HG03460 (cell line): ENCODE data around the gene GNPAT.

Source experiments
- ATAC-seq: cut with Tn5 transposase; IDR thresholded peaks from one replicate; pipeline ENCODE4 v1.9.1; 2021; ENCODE audit not compliant: unreplicated experiment

Gene GNPAT

GRCh38 chr1:231242516-231243198 is 1.6 kb downstream of the GNPAT start:
- no peak for ATAC-seq

GRCh38 chr1:231248778-231249177 is 7.8 kb downstream of the GNPAT start:
- ATAC-seq: no peak

- no peak for ATAC-seq
Observed at GRCh38 chr1:231252336-231252735, 11.3 kb downstream of the GNPAT start.

- no peak for ATAC-seq
Observed at GRCh38 chr1:231260351-231260750, 19.3 kb downstream of the GNPAT start.

GRCh38 chr1:231264642-231265041 is 23.6 kb downstream of the GNPAT start:
- no peak for ATAC-seq

GRCh38 chr1:231265379-231265778 is 24.4 kb downstream of the GNPAT start:
- ATAC-seq: no peak

- no peak for ATAC-seq
Observed at GRCh38 chr1:231266811-231267322, 25.9 kb downstream of the GNPAT start.

- ATAC-seq: no peak
Observed at GRCh38 chr1:231272173-231272572, 31.2 kb downstream of the GNPAT start.

- ATAC-seq: no peak
Observed at GRCh38 chr1:231272880-231273279, 31.9 kb downstream of the GNPAT start.

GRCh38 chr1:231274119-231274825 is 33.3 kb downstream of the GNPAT start:
- no peak for ATAC-seq

GRCh38 chr1:231278100-231278790 is 37.2 kb downstream of the GNPAT start:
- ATAC-seq: no peak

GRCh38 chr1:231279081-231279480 is 38.1 kb downstream of the GNPAT start:
- no peak for ATAC-seq

- ATAC-seq: no peak
Observed at GRCh38 chr1:231279683-231280082, 38.7 kb downstream of the GNPAT start.

- no peak for ATAC-seq
Observed at GRCh38 chr1:231284441-231284840, 43.4 kb downstream of the GNPAT start.

- ATAC-seq: no peak
Observed at GRCh38 chr1:231286603-231287002, 45.6 kb downstream of the GNPAT start.

- ATAC-seq: no peak
Observed at GRCh38 chr1:231295938-231296337, 54.9 kb downstream of the GNPAT start.

- ATAC-seq: no peak
Observed at GRCh38 chr1:231301990-231302389, 61.0 kb downstream of the GNPAT start.

GRCh38 chr1:231310391-231310934 is 69.5 kb downstream of the GNPAT start:
- ATAC-seq: no peak

- no peak for ATAC-seq
Observed at GRCh38 chr1:231311720-231312431, 70.9 kb downstream of the GNPAT start.

GRCh38 chr1:231312432-231312788 is 71.4 kb downstream of the GNPAT start:
- ATAC-seq: no peak

GRCh38 chr1:231313661-231314060 is 72.6 kb downstream of the GNPAT start:
- no peak for ATAC-seq
